HG03108 (cell line): ENCODE results near the gene XIAP.
"Not testable (repeated sequence)": the region's sequence is repeated elsewhere in the genome, so short reads cannot be mapped to it uniquely, and the experiment has no call there.

ENCODE experiments used
- ATAC-seq: cut with Tn5 transposase; IDR thresholded peaks from one replicate; pipeline ENCODE4 v1.9.1; 2021; ENCODE audit warnings: moderate library complexity; ENCODE audit not compliant: unreplicated experiment

XIAP gene

DNA sequence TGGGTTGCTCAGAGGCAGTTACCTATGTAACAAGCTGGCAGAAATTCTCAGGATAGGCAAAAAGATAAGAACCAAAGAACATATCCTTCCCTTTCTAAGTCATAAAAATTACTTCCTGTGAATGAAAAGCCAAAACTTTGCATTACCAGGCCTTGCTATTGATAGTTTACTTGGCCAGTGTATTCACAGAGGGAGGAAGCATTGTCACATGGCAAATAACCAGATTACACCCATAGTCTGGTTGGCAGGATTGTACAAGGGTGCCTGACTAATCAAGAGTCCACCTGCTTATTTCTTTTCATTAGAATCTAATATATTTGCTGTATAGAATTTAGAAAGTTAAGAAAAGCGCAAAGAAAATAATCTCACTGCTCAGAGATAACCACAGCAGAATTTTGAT is 14.1 kb downstream of the XIAP start:
- ATAC-seq = no peak

DNA sequence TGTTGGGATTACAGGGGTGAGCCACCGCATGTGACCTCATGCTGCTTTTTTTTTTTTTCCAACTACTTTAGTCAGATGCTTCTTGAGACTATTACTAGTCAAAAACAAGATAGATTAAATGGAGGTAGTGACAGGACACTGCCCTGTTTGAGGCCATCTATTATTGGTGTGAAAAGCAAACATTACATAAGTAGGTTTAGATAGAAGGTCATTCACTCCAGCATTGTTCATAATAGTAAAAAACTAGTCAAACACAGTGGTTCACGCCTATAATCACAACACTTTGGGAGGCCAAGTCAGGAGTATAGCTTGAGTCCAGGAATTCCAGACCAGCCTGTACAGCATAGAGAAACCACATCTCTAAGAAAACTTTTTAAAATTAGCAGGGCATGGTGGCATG is 16.3 kb downstream of the XIAP start:
- ATAC-seq = no peak

DNA sequence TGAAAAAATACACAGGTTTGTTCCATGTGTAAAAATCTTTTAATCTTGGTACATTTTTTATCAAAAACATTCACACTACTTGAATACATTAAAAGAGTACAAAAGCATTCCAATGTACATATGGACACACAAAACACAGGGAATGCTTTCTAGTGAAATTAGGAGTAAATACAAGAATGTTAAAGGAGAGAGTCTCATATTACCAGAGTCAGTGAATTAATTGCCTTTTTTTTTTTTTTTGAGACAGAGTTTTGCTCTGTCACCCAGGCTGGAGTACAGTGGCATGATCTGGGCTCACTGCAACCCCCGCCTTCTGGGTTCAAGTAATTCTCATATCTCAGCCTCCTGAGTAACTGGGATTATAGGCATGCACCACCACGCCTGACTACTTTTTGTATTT is 17.0 kb downstream of the XIAP start:
- ATAC-seq = no peak

GRCh38 chrX:123878252-123878721 is 18.4 kb downstream of the XIAP start:
- peak; percentile 74 for ATAC-seq

GRCh38 chrX:123881330-123881729 is 21.5 kb downstream of the XIAP start:
- no peak for ATAC-seq

GRCh38 chrX:123882391-123882790 is 22.5 kb downstream of the XIAP start:
- ATAC-seq = no peak

DNA sequence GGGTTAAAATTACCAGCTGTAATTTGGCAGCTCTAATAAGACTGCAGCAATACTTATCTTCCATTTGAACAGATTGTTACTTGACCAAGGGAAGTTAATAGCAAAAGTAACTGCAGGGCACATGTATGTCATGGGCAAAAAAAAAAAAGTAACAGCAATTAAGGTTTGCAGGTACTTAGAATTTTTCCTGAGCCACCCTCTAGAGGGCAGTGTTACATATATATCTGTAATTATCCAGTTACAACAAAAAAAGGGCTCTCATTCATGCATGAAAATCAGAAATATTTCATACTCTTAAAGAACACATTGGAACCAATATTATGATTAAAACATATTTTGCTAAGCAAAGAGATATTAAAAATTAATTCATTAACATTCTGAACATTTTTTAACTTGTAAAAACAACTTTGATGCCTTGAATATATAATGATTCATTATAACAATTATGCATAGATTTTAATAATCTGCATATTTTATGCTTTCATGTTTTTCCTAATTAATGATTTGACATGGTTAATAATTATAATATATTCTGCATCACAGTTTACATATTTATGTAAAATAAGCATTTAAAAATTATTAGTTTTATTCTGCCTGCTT is 25.1 kb downstream of the XIAP start:
- no peak for ATAC-seq

GRCh38 chrX:123899701-123900100 is 39.8 kb downstream of the XIAP start:
- no peak for ATAC-seq

- not testable (repeated sequence) for ATAC-seq
Observed at GRCh38 chrX:123903261-123903660, 43.4 kb downstream of the XIAP start.

GRCh38 chrX:123905332-123905731 is 45.5 kb downstream of the XIAP start:
- no peak for ATAC-seq

- no peak for ATAC-seq
Observed at GRCh38 chrX:123906557-123907316, 46.9 kb downstream of the XIAP start.

GRCh38 chrX:123909523-123909922 is 49.7 kb downstream of the XIAP start:
- ATAC-seq = no peak

DNA sequence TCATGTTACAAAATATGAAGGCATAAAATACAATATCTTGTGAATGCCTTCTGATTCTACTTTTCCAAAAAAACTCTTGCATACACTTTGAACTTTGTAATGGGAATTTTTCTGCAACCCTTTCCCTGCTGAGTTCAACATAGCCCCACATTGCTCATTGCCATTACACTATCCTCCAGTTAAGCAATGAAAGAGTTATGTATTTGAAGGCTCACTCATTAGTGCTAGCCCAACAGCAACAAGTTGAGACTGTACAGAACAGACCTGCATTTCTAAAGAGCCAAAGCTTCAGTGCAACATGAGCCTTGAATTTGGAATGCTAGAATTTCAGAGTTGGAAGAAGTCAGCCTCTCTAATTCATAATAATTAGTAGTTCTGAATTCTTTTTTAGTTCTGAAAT is 57.2 kb downstream of the XIAP start:
- ATAC-seq = no peak

DNA sequence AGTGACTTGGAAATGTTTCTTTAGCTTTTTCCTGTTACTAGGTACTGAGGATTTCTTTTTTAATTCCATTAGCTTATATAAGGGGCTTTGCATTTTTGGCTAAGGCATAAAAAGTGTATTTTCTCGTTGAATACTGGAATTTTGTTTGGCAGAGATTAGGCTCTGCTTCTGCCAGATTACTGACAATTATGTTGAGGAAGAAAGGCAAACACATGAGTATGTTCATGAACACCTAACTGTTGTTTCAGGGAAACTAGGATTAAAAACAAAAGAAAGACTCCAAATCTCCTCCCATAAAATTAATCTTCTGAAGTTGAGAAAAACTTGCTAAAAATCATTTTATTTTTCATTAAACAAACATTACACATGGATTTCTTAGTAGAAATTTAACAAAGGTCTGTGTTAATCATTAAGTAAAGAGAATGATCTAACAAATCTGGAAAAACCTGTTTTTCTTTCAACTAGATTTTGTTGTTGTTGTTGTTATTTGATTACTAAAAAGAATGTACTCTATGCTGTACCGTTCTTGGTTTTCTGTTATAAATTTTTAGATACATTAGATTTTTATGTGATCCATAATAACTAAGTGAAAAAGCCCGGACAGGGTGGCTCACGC is 58.4 kb downstream of the XIAP start:
- ATAC-seq = no peak

- ATAC-seq = no peak
Observed at GRCh38 chrX:123920105-123920785, 60.4 kb downstream of the XIAP start.

- no peak for ATAC-seq
Observed at GRCh38 chrX:123923211-123923610, 63.4 kb downstream of the XIAP start.

GRCh38 chrX:123924186-123924585 is 64.3 kb downstream of the XIAP start:
- no peak for ATAC-seq

DNA sequence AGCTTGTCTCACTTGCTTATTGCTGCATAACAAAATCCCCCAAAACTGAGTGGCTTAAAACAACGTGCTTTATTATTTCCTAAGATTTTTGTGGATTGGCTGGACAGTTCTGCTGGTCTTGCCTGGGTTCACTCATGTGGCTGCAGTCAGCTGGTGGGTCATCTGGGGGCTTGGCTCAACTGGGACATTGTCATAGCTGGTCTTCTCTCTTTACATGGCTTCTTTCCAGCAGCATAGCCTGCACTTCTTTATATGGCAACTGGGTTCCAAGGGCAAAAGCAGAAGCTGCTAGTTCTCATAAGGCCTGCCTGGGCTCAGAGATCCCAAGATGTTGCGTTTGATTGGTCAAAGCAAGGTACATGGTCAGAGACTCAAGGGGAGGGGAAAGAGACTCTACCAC is 68.0 kb downstream of the XIAP start:
- no peak for ATAC-seq

DNA sequence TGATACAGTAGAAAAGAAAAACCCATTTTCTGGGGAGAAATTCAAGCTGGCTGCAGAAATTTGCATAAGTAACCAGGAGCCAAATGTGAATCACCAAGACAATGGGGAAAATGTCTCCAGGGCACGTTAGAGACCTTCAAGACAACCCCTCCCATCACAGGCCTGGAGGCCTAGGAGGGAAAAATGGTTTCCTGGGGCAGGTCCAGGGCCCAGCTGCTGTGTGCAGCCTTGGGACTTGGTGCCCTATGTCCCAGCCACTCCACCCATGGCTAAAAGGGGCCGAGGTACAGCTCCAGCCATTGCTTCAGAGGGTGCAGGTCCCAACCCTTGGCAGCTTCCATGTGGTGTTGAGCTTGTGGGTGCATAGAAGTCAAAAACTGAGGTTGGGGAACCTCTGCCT is 72.2 kb downstream of the XIAP start:
- not testable (repeated sequence) for ATAC-seq

- ATAC-seq = no peak
Observed at GRCh38 chrX:123943074-123943473, 83.2 kb downstream of the XIAP start.

- ATAC-seq = no peak
Observed at GRCh38 chrX:123943488-123943887, 83.6 kb downstream of the XIAP start.

- ATAC-seq = no peak
Observed at GRCh38 chrX:123949846-123950245, 90.0 kb downstream of the XIAP start.
